Measurements from ENCODE around the gene TRIM33. TPM values are rescaled to one million over a fixed set of nuclear protein-coding genes. Genes with fewer than 3 reads are reported as not detected.

TRIM33 gene
- total RNA-seq, 1 donor: 37.4 TPM

- H3K4me3 ChIP-seq (ENCODE audit: low read depth, low read length): no peak overlapping the region
- TF ChIP-seq CTCF (IDR thresholded peaks at IDR 0.05; ENCODE audit: insufficient read depth, low read length): no peak
Measured at GRCh38 chr1:114536043-114536442, 25.0 kb upstream of the TRIM33 start.

GRCh38 chr1:114535401-114535800 is 24.4 kb upstream of the TRIM33 start:
- no peak for DNase-seq (ENCODE audit: low read depth)
- H3K4me3 ChIP-seq (ENCODE audit: low read depth, low read length): no peak overlapping the region
- TF ChIP-seq CTCF (IDR thresholded peaks at IDR 0.05; ENCODE audit: insufficient read depth, low read length): no peak

More at GRCh38 chr1:114536043-114536442, 25.0 kb upstream of the TRIM33 start:
- DNase-seq (ENCODE audit: low read depth): no peak

GRCh38 chr1:114531094-114531493 is 20.1 kb upstream of the TRIM33 start:
- TF ChIP-seq CTCF (IDR thresholded peaks at IDR 0.05; ENCODE audit: insufficient read depth, low read length): no peak
- no peak overlapping the region for H3K4me3 ChIP-seq (ENCODE audit: low read depth, low read length)
- DNase-seq (ENCODE audit: low read depth): no peak

- no peak overlapping the region for H3K4me3 ChIP-seq (ENCODE audit: low read depth, low read length)
- DNase-seq (ENCODE audit: low read depth): no peak
- no peak for TF ChIP-seq CTCF (IDR thresholded peaks at IDR 0.05; ENCODE audit: insufficient read depth, low read length)
Measured at GRCh38 chr1:114530224-114530623, 19.2 kb upstream of the TRIM33 start.

- TF ChIP-seq CTCF (IDR thresholded peaks at IDR 0.05; ENCODE audit: insufficient read depth, low read length): no peak
- no peak overlapping the region for H3K4me3 ChIP-seq (ENCODE audit: low read depth, low read length)
- DNase-seq (ENCODE audit: low read depth): no peak
Measured at GRCh38 chr1:114524944-114525343, 13.9 kb upstream of the TRIM33 start.

GRCh38 chr1:114522264-114522575 is 11.2 kb upstream of the TRIM33 start:
- no peak overlapping the region for H3K4me3 ChIP-seq (ENCODE audit: low read depth, low read length)
- no peak for DNase-seq (ENCODE audit: low read depth)
- TF ChIP-seq CTCF (IDR thresholded peaks at IDR 0.05; ENCODE audit: insufficient read depth, low read length): no peak

Measured in fibroblast of the aortic adventitia (primary cell).